ENCODE data around the gene ZNRF1.
A peak's percentile ranks its signal among the peaks of the same experiment; 100 is the strongest.

ZNRF1 gene

GRCh38 chr16:74991268-74991592 lies 7.6 kb upstream of the ZNRF1 start:
- peak overlapping the region; percentile 93 for H3K27ac ChIP-seq
- no peak for TF ChIP-seq CTCF (conservative IDR thresholded peaks at IDR 0.05)

DNA sequence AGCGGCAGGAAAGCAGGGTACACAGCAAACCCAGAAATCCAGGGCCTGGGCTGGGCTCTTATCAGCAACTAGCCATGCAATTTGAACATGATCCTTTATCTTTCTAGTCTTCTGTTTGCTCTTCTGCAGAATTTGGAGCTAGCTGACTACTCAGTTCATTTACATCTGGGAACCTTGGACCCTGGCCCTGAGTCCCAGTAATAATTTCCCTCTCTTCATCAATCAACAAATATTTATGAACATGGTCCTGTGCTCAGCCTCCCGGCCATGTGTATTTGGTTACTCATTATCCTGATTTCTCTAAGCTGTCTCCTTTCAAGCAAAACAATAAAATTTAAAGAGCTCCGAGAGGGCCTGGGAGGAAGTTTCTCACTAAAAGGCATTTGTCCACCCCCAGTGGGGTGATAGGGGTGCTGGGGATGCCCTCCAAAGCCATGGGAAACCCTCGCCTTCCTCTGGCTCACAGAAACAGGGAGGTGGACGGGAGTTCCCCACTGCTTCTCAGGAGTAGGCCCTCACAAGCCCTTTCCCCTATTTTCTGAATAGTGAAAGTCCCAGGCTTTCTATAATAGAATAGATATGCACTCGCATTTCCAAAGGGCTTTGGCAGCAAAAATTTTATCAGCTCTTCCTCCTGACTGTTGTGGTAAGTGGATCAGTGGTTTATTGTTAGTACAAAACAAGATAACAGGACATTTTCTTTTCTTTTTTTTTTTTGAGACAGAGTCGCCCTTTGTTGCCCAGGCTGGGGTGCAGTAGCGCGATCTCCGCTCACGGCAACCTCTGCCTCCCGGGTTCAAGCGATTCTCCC lies 7.0 kb upstream of the ZNRF1 start:
- peak overlapping the region; percentile 93 for H3K27ac ChIP-seq
- TF ChIP-seq CTCF (conservative IDR thresholded peaks at IDR 0.05): no peak

DNA sequence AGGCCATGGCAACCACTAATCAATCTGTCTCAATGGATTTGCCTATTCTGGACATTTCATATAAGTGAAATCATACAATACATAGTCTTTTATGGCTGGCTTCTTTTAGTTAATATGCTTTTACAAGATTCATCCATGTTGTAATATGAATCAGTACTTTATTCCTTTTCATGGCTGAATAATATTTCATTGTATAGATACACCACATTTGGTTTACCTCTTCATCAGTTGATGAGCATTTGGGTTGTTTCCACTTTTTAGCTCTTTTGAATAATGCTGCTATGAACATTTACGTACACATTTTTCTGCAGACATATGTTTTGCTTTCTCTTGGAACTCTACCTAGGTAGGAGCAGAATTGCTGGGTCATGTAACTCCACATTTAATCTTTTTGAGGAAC lies 2.8 kb upstream of the ZNRF1 start:
- H3K27ac ChIP-seq: no peak overlapping the region
- no peak for TF ChIP-seq CTCF (conservative IDR thresholded peaks at IDR 0.05)

GRCh38 chr16:74997042-74997491 lies 1.8 kb upstream of the ZNRF1 start:
- H3K27ac ChIP-seq: no peak overlapping the region
- TF ChIP-seq CTCF (conservative IDR thresholded peaks at IDR 0.05): no peak

- TF ChIP-seq CTCF (conservative IDR thresholded peaks at IDR 0.05): no peak
- peak overlapping the region; percentile 73 for H3K27ac ChIP-seq
Measured at GRCh38 chr16:74999219-74999608, 390 bp downstream of the ZNRF1 start.

DNA sequence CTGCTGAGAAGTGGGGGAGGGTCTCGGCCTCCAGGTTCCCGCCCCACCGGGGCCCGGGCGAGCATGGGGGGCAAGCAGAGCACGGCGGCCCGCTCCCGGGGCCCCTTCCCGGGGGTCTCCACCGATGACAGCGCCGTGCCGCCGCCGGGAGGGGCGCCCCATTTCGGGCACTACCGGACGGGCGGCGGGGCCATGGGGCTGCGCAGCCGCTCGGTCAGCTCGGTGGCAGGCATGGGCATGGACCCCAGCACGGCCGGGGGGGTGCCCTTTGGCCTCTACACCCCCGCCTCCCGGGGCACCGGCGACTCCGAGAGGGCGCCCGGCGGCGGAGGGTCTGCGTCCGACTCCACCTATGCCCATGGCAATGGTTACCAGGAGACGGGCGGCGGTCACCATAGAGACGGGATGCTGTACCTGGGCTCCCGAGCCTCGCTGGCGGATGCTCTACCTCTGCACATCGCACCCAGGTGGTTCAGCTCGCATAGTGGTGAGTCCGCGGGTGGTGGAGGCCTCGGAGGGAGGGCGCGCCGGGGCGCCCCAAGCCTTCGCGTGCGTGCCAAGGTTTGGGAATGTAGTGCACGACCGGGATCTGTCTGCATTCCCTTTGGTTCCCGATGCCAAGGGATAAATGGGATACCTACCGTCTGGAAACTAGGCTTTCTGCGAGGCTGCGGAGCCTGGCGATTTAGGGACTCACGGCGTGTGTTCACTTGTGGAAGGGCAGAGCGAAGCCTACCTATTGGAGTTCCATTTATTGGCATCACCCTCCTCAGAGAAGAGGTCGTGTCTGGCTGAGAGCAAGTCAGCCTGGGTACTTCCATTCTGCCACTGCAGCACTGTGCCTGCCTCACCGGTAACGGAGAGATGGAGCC lies 1.0 kb downstream of the ZNRF1 start:
- no peak for TF ChIP-seq CTCF (conservative IDR thresholded peaks at IDR 0.05)
- H3K27ac ChIP-seq: peak overlapping the region; percentile 73

GRCh38 chr16:75000481-75001081 lies 1.8 kb downstream of the ZNRF1 start:
- no peak overlapping the region for H3K27ac ChIP-seq
- TF ChIP-seq CTCF (conservative IDR thresholded peaks at IDR 0.05): no peak

Measured in VCaP (cell line).